A673 (cell line): Measurements from ENCODE around the gene ZNF160.

Experiments
- CTCF ChIP-seq: fragments of 300-800, 200-600 bp; sonication (generic); conservative IDR thresholded peaks from 2 replicates; pipeline ENCODE4 v1.5.1; 2017; ENCODE audit warnings: low read depth, mild to moderate bottlenecking, antibody characterized with exemption, low read length, moderate library complexity, mixed read lengths
- EZH2 ChIP-seq: fragments of 200-600 bp; sonication (generic); IDR thresholded peaks from 2 replicates; pipeline ENCODE4 v1.6.1; 2017; ENCODE audit warnings: borderline replicate concordance, low read depth, mild to moderate bottlenecking, mixed read lengths, antibody characterized with exemption, low read length; ENCODE audit not compliant: poor library complexity, severe bottlenecking

GRCh38 chr19:53088091-53088490 is 15.1 kb downstream of the ZNF160 start:
- no peak for TF ChIP-seq CTCF
- TF ChIP-seq EZH2 = no peak
